HEK293 (cell line): ENCODE measurements around the gene DOLK.
A peak's percentile ranks its signal among the peaks of the same experiment; 100 is the strongest.

Source experiments
- CTCF ChIA-PET: fragments of 350-600 bp; formaldehyde crosslinking; extraction: SDS; loops from one replicate; lab custom pipeline; 2021; ENCODE audit warnings: antibody characterized with exemption; lab: Yijun Ruan, JAX
- POLR2A ChIA-PET: fragments of 300-600 bp; formaldehyde crosslinking; extraction: SDS; loops from one replicate; lab custom pipeline; 2020; ENCODE audit warnings: antibody characterized with exemption, inconsistent platforms; lab: Yijun Ruan, JAX
- H3K27ac ChIP-seq: fragments of 200-500 bp; sonication (Bioruptor generic); 2 replicates; pipeline ENCODE4 v1.5.1; 2014; ENCODE audit warnings: low read depth, low read length, control low read depth, inconsistent platforms; ENCODE audit errors: extremely low read depth
- H3K36me3 ChIP-seq, 2 experiments: fragments of 200-500 bp in 1 of 2; sonication (Bioruptor generic) in 1 of 2; 1 replicate in 1 of 2; 2 replicates in 1 of 2; pipeline ENCODE4 v1.5.1; 2014 to 2017; ENCODE audit warnings: inconsistent platforms in 2 of 2, low read length in 2 of 2; ENCODE audit not compliant: control insufficient read depth in 2 of 2, insufficient read depth in 1 of 2
- H3K4me1 ChIP-seq: fragments of 200-500 bp; sonication (Bioruptor generic); 2 replicates; pipeline ENCODE4 v1.5.1; 2014; ENCODE audit warnings: mild to moderate bottlenecking, low read length, inconsistent platforms; ENCODE audit not compliant: control insufficient read depth, insufficient read depth
- H3K4me3 ChIP-seq: 2 replicates; pipeline ENCODE4 v1.5.1; 2011; ENCODE audit warnings: low read depth, mild to moderate bottlenecking, control low read depth, low read length, moderate library complexity
- H3K9me3 ChIP-seq: fragments of 200-500 bp; sonication (Bioruptor generic); 2 replicates; pipeline ENCODE4 v1.5.1; 2014; ENCODE audit warnings: low read depth, low read length, inconsistent platforms; ENCODE audit not compliant: control insufficient read depth, insufficient read depth
- BCL11B ChIP-seq: fragments of 450-650 bp; formaldehyde crosslinking; IDR thresholded peaks from 2 replicates; pipeline ENCODE4 v1.5.1; 2016; ENCODE audit warnings: low read depth, missing biosample characterization, missing genetic modification characterization
- EGR2 ChIP-seq: fragments of 450-650 bp; formaldehyde crosslinking; IDR thresholded peaks from 2 replicates; pipeline ENCODE4 v1.5.1; 2016; ENCODE audit warnings: low read depth, missing biosample characterization, missing genetic modification characterization
- GLIS2 ChIP-seq: fragments of 450-650 bp; formaldehyde crosslinking; IDR thresholded peaks from 2 replicates; pipeline ENCODE4 v1.5.1; 2016; ENCODE audit warnings: missing biosample characterization, missing genetic modification characterization
- KLF1 ChIP-seq: fragments of 450-650 bp; formaldehyde crosslinking; IDR thresholded peaks from 2 replicates; pipeline ENCODE4 v1.5.1; 2016; ENCODE audit warnings: missing biosample characterization, missing genetic modification characterization
- KLF9 ChIP-seq: fragments of 450-650 bp; formaldehyde crosslinking; IDR thresholded peaks from 2 replicates; pipeline ENCODE4 v1.5.1; 2016; ENCODE audit warnings: missing biosample characterization, missing genetic modification characterization, low read depth
- OVOL3 ChIP-seq: fragments of 450-650 bp; formaldehyde crosslinking; IDR thresholded peaks from 2 replicates; pipeline ENCODE4 v1.5.1; 2016; ENCODE audit warnings: missing biosample characterization, missing genetic modification characterization
- SALL2 ChIP-seq: fragments of 450-650 bp; formaldehyde crosslinking; IDR thresholded peaks from 2 replicates; pipeline ENCODE4 v1.5.0; 2017; ENCODE audit warnings: missing biosample characterization, mild to moderate bottlenecking, missing genetic modification characterization, borderline replicate concordance
- SP2 ChIP-seq: fragments of 450-650 bp; formaldehyde crosslinking; IDR thresholded peaks from 2 replicates; pipeline ENCODE4 v1.5.1; 2016; ENCODE audit warnings: missing biosample characterization, missing genetic modification characterization
- YY1 ChIP-seq: fragments of 450-650 bp; formaldehyde crosslinking; IDR thresholded peaks from 2 replicates; pipeline ENCODE4 v1.5.1; 2018; ENCODE audit warnings: missing biosample characterization, missing genetic modification characterization
- ZFP37 ChIP-seq: fragments of 450-650 bp; formaldehyde crosslinking; IDR thresholded peaks from 2 replicates; pipeline ENCODE4 v1.5.1; 2016; ENCODE audit warnings: missing biosample characterization, missing genetic modification characterization
- ZIC2 ChIP-seq: fragments of 450-650 bp; formaldehyde crosslinking; IDR thresholded peaks from 2 replicates; pipeline ENCODE4 v1.5.1; 2016; ENCODE audit warnings: missing biosample characterization, missing genetic modification characterization
- ZNF175 ChIP-seq: fragments of 450-650 bp; formaldehyde crosslinking; IDR thresholded peaks from 2 replicates; pipeline ENCODE4 v1.5.1; 2016; ENCODE audit warnings: missing biosample characterization, missing genetic modification characterization
- ZNF19 ChIP-seq: fragments of 450-650 bp; formaldehyde crosslinking; IDR thresholded peaks from 2 replicates; pipeline ENCODE4; 2016; ENCODE audit warnings: missing biosample characterization, missing genetic modification characterization, low read depth
- ZNF2 ChIP-seq: fragments of 450-650 bp; formaldehyde crosslinking; IDR thresholded peaks from 2 replicates; pipeline ENCODE4 v1.5.1; 2016; ENCODE audit warnings: missing biosample characterization, missing genetic modification characterization
- ZNF221 ChIP-seq: fragments of 450-650 bp; formaldehyde crosslinking; IDR thresholded peaks from 2 replicates; pipeline ENCODE4 v1.5.1; 2017; ENCODE audit warnings: missing biosample characterization, missing genetic modification characterization, borderline replicate concordance
- ZNF362 ChIP-seq: fragments of 450-650 bp; formaldehyde crosslinking; IDR thresholded peaks from 2 replicates; pipeline ENCODE4 v1.5.1; 2016; ENCODE audit warnings: missing biosample characterization, missing genetic modification characterization
- ZNF404 ChIP-seq: fragments of 450-650 bp; formaldehyde crosslinking; IDR thresholded peaks from 2 replicates; pipeline ENCODE4 v1.5.1; 2017; ENCODE audit warnings: missing biosample characterization, missing genetic modification characterization
- ZNF48 ChIP-seq: fragments of 450-650 bp; formaldehyde crosslinking; IDR thresholded peaks from 2 replicates; pipeline ENCODE4 v1.5.1; 2016; ENCODE audit warnings: missing biosample characterization, missing genetic modification characterization
- ZNF530 ChIP-seq: fragments of 450-650 bp; formaldehyde crosslinking; IDR thresholded peaks from 2 replicates; pipeline ENCODE4 v1.5.1; 2016; ENCODE audit warnings: low read depth, missing biosample characterization, missing genetic modification characterization
- ZNF549 ChIP-seq: fragments of 450-650 bp; IDR thresholded peaks from 2 replicates; pipeline ENCODE4 v1.5.1; 2018; ENCODE audit warnings: missing biosample characterization, missing genetic modification characterization, mild to moderate bottlenecking, inconsistent platforms, moderate library complexity
- ZNF596 ChIP-seq: fragments of 450-650 bp; IDR thresholded peaks from 2 replicates; pipeline ENCODE4 v1.5.0; 2018; ENCODE audit warnings: missing biosample characterization, mild to moderate bottlenecking, missing genetic modification characterization, moderate library complexity
- ZNF600 ChIP-seq: fragments of 450-650 bp; formaldehyde crosslinking; IDR thresholded peaks from 2 replicates; pipeline ENCODE4 v1.5.1; 2016; ENCODE audit warnings: missing biosample characterization, missing genetic modification characterization
- ZNF660 ChIP-seq: fragments of 450-650 bp; IDR thresholded peaks from 2 replicates; pipeline ENCODE4 v1.5.1; 2018; ENCODE audit warnings: missing biosample characterization, mild to moderate bottlenecking, missing genetic modification characterization
- ZNF707 ChIP-seq: fragments of 450-650 bp; formaldehyde crosslinking; IDR thresholded peaks from 2 replicates; pipeline ENCODE4 v1.5.1; 2016; ENCODE audit warnings: missing biosample characterization, missing genetic modification characterization
- TF ChIP-seq, protein P1 (sequence below): fragments of 450-650 bp; formaldehyde crosslinking; IDR thresholded peaks from 2 replicates; pipeline ENCODE4 v1.5.1; 2016; ENCODE audit warnings: missing biosample characterization, missing genetic modification characterization, borderline replicate concordance
- TF ChIP-seq, protein P2 (sequence below): fragments of 450-650 bp; formaldehyde crosslinking; IDR thresholded peaks from 2 replicates; pipeline ENCODE4 v1.5.1; 2017; ENCODE audit warnings: missing biosample characterization, missing genetic modification characterization
- TF ChIP-seq, protein P3 (sequence below): fragments of 450-650 bp; formaldehyde crosslinking; IDR thresholded peaks from 2 replicates; pipeline ENCODE4 v1.5.1; 2017; ENCODE audit warnings: missing biosample characterization, missing genetic modification characterization
- TF ChIP-seq, protein P4 (sequence below): fragments of 450-650 bp; formaldehyde crosslinking; IDR thresholded peaks from 2 replicates; pipeline ENCODE4; 2016; ENCODE audit warnings: missing biosample characterization, missing genetic modification characterization
- TF ChIP-seq, protein P5 (sequence below): fragments of 450-650 bp; formaldehyde crosslinking; IDR thresholded peaks from 2 replicates; pipeline ENCODE4 v1.5.1; 2016; ENCODE audit warnings: missing biosample characterization, missing genetic modification characterization
- TF ChIP-seq, protein P6 (sequence below): fragments of 450-650 bp; formaldehyde crosslinking; IDR thresholded peaks from 2 replicates; pipeline ENCODE4 v1.5.0; 2017; ENCODE audit warnings: missing biosample characterization, missing genetic modification characterization, borderline replicate concordance

The DOLK gene

DNA sequence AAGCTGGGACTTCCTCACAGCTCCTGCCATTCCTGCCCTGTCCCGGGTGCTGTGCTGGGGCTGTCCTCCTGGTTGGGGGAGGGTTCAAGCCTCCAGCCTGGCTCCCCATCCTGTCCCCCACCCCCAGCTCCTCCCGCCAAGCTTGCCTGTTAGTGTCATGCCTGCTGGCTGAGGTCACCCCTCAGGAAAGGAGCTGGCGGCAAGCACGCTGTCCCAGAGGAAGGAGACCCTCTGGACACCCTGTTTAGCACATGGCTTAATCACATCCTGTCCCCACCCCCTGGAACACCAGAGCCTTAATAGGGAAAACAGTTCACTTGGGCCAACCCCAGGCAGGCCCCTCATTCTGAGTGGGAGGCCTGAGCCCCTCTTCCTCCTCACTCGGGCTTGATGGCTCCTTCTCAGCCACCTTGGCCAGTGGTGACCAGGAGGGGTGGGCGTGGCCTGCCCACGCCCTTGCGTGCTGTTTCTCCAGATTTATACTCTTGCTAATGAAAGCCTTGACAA, 35.8 kb downstream of the DOLK start:
- ChIA-PET POLR2A (no interaction called here), CTCF (no interaction called here)
- peaks cover 0 to 64% of the 10 kb centered on the region in 2 experiments; a peak in 1 of 3 replicates for H3K36me3 ChIP-seq
- H3K4me3 ChIP-seq, result no peak overlapping the region
- H3K27ac ChIP-seq, result no peak overlapping the region
- H3K4me1 ChIP-seq, result no peaks in the 10 kb centered on the region
- no peaks in the 10 kb centered on the region for H3K9me3 ChIP-seq
- no peak for TF ChIP-seq ZIC2 (tag by site-specific recombination)
- no peak for TF ChIP-seq BCL11B (tag by site-specific recombination)
- TF ChIP-seq ZNF221, result no peak
- TF ChIP-seq, protein P1, sequence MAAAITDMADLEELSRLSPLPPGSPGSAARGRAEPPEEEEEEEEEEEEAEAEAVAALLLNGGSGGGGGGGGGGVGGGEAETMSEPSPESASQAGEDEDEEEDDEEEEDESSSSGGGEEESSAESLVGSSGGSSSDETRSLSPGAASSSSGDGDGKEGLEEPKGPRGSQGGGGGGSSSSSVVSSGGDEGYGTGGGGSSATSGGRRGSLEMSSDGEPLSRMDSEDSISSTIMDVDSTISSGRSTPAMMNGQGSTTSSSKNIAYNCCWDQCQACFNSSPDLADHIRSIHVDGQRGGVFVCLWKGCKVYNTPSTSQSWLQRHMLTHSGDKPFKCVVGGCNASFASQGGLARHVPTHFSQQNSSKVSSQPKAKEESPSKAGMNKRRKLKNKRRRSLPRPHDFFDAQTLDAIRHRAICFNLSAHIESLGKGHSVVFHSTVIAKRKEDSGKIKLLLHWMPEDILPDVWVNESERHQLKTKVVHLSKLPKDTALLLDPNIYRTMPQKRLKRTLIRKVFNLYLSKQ (tag by site-specific recombination), result no peak
- TF ChIP-seq ZNF48 (tag by site-specific recombination), result no peak
- peak; percentile 42 for TF ChIP-seq SP2
- TF ChIP-seq, protein P2, sequence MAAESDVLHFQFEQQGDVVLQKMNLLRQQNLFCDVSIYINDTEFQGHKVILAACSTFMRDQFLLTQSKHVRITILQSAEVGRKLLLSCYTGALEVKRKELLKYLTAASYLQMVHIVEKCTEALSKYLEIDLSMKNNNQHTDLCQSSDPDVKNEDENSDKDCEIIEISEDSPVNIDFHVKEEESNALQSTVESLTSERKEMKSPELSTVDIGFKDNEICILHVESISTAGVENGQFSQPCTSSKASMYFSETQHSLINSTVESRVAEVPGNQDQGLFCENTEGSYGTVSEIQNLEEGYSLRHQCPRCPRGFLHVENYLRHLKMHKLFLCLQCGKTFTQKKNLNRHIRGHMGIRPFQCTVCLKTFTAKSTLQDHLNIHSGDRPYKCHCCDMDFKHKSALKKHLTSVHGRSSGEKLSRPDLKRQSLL (tag by site-specific recombination), result no peak
- TF ChIP-seq ZNF404, result no peak
- TF ChIP-seq EGR2 (tag by site-specific recombination), result peak; percentile 61
- TF ChIP-seq ZNF660 (tag by site-specific recombination), result no peak
- no peak for TF ChIP-seq ZNF175 (tag by site-specific recombination)
- TF ChIP-seq ZNF549 (tag by site-specific recombination), result no peak
- TF ChIP-seq, protein P3, sequence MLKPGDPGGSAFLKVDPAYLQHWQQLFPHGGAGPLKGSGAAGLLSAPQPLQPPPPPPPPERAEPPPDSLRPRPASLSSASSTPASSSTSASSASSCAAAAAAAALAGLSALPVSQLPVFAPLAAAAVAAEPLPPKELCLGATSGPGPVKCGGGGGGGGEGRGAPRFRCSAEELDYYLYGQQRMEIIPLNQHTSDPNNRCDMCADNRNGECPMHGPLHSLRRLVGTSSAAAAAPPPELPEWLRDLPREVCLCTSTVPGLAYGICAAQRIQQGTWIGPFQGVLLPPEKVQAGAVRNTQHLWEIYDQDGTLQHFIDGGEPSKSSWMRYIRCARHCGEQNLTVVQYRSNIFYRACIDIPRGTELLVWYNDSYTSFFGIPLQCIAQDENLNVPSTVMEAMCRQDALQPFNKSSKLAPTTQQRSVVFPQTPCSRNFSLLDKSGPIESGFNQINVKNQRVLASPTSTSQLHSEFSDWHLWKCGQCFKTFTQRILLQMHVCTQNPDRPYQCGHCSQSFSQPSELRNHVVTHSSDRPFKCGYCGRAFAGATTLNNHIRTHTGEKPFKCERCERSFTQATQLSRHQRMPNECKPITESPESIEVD (tag by site-specific recombination), result no peak
- no peak for TF ChIP-seq ZNF19 (tag by site-specific recombination)
- no peak for TF ChIP-seq SALL2 (tag by site-specific recombination)
- no peak for TF ChIP-seq ZFP37 (tag by site-specific recombination)
- peak; percentile 69 for TF ChIP-seq KLF9 (tag by site-specific recombination)
- no peak for TF ChIP-seq OVOL3 (tag by site-specific recombination)
- TF ChIP-seq ZNF600, result no peak; the same call in 1 of the 2 replicates
- peak; percentile 48 for TF ChIP-seq GLIS2 (tag by site-specific recombination)
- TF ChIP-seq ZNF596 (tag by site-specific recombination), result no peak
- peak; percentile 70 for TF ChIP-seq KLF1 (tag by site-specific recombination)
- no peak for TF ChIP-seq ZNF362
- TF ChIP-seq, protein P4, sequence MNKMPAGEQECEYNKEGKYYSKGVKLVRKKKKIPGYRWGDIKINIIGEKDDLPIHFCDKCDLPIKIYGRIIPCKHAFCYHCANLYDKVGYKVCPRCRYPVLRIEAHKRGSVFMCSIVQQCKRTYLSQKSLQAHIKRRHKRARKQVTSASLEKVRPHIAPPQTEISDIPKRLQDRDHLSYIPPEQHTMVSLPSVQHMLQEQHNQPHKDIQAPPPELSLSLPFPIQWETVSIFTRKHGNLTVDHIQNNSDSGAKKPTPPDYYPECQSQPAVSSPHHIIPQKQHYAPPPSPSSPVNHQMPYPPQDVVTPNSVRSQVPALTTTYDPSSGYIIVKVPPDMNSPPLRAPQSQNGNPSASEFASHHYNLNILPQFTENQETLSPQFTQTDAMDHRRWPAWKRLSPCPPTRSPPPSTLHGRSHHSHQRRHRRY, result no peak
- no peak for TF ChIP-seq ZNF530
- no peak for TF ChIP-seq ZNF2
- TF ChIP-seq YY1 (tag by site-specific recombination), result no peak
- TF ChIP-seq, protein P5, sequence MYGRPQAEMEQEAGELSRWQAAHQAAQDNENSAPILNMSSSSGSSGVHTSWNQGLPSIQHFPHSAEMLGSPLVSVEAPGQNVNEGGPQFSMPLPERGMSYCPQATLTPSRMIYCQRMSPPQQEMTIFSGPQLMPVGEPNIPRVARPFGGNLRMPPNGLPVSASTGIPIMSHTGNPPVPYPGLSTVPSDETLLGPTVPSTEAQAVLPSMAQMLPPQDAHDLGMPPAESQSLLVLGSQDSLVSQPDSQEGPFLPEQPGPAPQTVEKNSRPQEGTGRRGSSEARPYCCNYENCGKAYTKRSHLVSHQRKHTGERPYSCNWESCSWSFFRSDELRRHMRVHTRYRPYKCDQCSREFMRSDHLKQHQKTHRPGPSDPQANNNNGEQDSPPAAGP (tag by site-specific recombination), result peak; percentile 74
- TF ChIP-seq, protein P6, sequence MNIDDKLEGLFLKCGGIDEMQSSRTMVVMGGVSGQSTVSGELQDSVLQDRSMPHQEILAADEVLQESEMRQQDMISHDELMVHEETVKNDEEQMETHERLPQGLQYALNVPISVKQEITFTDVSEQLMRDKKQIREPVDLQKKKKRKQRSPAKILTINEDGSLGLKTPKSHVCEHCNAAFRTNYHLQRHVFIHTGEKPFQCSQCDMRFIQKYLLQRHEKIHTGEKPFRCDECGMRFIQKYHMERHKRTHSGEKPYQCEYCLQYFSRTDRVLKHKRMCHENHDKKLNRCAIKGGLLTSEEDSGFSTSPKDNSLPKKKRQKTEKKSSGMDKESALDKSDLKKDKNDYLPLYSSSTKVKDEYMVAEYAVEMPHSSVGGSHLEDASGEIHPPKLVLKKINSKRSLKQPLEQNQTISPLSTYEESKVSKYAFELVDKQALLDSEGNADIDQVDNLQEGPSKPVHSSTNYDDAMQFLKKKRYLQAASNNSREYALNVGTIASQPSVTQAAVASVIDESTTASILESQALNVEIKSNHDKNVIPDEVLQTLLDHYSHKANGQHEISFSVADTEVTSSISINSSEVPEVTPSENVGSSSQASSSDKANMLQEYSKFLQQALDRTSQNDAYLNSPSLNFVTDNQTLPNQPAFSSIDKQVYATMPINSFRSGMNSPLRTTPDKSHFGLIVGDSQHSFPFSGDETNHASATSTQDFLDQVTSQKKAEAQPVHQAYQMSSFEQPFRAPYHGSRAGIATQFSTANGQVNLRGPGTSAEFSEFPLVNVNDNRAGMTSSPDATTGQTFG (tag by site-specific recombination), result no peak
- TF ChIP-seq ZNF707, result no peak
